HepG2 (cell line): Measurements from ENCODE around the gene SRP9. TPM values are rescaled to one million over a fixed set of nuclear protein-coding genes. Genes with fewer than 3 reads are reported as not detected.

ENCODE experiments used
- BRD4 ChIP-seq: sonication (generic); formaldehyde crosslinking; IDR thresholded peaks from 2 replicates; pipeline ENCODE4 v1.4.0; 2020; ENCODE audit warnings: missing genetic modification reagents
- CREM ChIP-seq, 2 experiments: sonication (generic) in 1 of 2; formaldehyde crosslinking in 1 of 2; IDR thresholded peaks; 2 replicates each; pipeline versions ENCODE4 v1.4.0 to v1.6.1; 2016 to 2020; ENCODE audit warnings: antibody characterized with exemption in 1 of 2, mild to moderate bottlenecking in 1 of 2, missing genetic modification reagents in 1 of 2
- GATAD2A ChIP-seq: IDR thresholded peaks from 2 replicates; pipeline ENCODE4 v1.6.1; 2016
- MLXIP ChIP-seq: sonication (generic); formaldehyde crosslinking; IDR thresholded peaks from 2 replicates; pipeline ENCODE4 v1.9.0; 2021; ENCODE audit warnings: missing genetic modification reagents, borderline replicate concordance
- PCBP1 ChIP-seq: fragments of 200-400 bp; formaldehyde crosslinking; IDR thresholded peaks from 2 replicates; pipeline ENCODE4 v1.6.1; 2017; ENCODE audit warnings: mild to moderate bottlenecking, low read depth, low read length, borderline replicate concordance
- POGK ChIP-seq: sonication (generic); formaldehyde crosslinking; conservative IDR thresholded peaks from 2 replicates; pipeline ENCODE4 v1.8.0; 2022; ENCODE audit warnings: mild to moderate bottlenecking, moderate library complexity, missing genetic modification reagents
- POLR2A ChIP-seq, 2 experiments: IDR thresholded peaks; 2 replicates each; pipeline ENCODE4 v1.6.1; 2011; ENCODE audit warnings: low read depth in 2 of 2, low read length in 2 of 2, mild to moderate bottlenecking in 1 of 2, moderate library complexity in 1 of 2; ENCODE audit not compliant: insufficient read depth in 1 of 2
- ZFP37 ChIP-seq: sonication (generic); formaldehyde crosslinking; IDR thresholded peaks from 2 replicates; pipeline ENCODE4 v1.4.0; 2020; ENCODE audit warnings: missing genetic modification reagents, borderline replicate concordance
- ZFP62 ChIP-seq: sonication (generic); formaldehyde crosslinking; IDR thresholded peaks from 2 replicates; pipeline ENCODE4 v1.4.0; 2020; ENCODE audit warnings: missing genetic modification reagents
- ZNF282 ChIP-seq: fragments of 450-650 bp; IDR thresholded peaks from 2 replicates; pipeline ENCODE4 v1.6.1; 2018; ENCODE audit not compliant: partially characterized antibody
- ZNF512B ChIP-seq: sonication (generic); formaldehyde crosslinking; IDR thresholded peaks from 2 replicates; pipeline ENCODE4 v1.5.1; 2020; ENCODE audit warnings: missing genetic modification reagents, mild to moderate bottlenecking, borderline replicate concordance
- ZNF644 ChIP-seq: IDR thresholded peaks from 2 replicates; pipeline ENCODE4 v1.6.1; 2016; ENCODE audit warnings: low read depth
- ZZZ3 ChIP-seq: sonication (generic); formaldehyde crosslinking; IDR thresholded peaks from 2 replicates; pipeline ENCODE4 v1.4.0; 2020; ENCODE audit warnings: missing genetic modification reagents, mild to moderate bottlenecking, borderline replicate concordance
- polyA plus RNA-seq, 8 experiments: library from polyadenylated mRNA; depleted of rRNA in 3 of 8; stranded (reverse) in 7 of 8; unstranded in 1 of 8; fragments of >200 nt; fragmentation: Illumina TruSeq in 4 of 8; extraction: Trizol in 4 of 8; gene quantifications; 2 replicates each; pipeline versions ENCODE4 v1.2.1 to v1.2.3, GENCODE V29; 2011 to 2016; ENCODE audit warnings: low read depth in 4 of 8, missing spikeins in 1 of 8, mixed read lengths in 1 of 8; ENCODE audit not compliant: insufficient read depth in 1 of 8
- total RNA-seq, 5 experiments: library from RNA; depleted of rRNA; stranded (reverse); fragments of >200 nt; fragmentation: Illumina TruSeq; extraction: Trizol; gene quantifications; 2 replicates each; pipeline ENCODE4 v1.2.3, GENCODE V29; 2016; ENCODE audit warnings: low read depth in 1 of 5
- TF ChIP-seq, protein P1 (sequence below): sonication (generic); formaldehyde crosslinking; IDR thresholded peaks from 2 replicates; pipeline ENCODE4 v1.8.1; 2022; ENCODE audit warnings: low read depth, mild to moderate bottlenecking, missing genetic modification reagents
- TF ChIP-seq, protein P2 (sequence below): sonication (generic); formaldehyde crosslinking; IDR thresholded peaks from 2 replicates; pipeline ENCODE4 v1.4.0; 2020; ENCODE audit warnings: low read depth, mild to moderate bottlenecking, missing genetic modification reagents
- TF ChIP-seq, protein P3 (sequence below): sonication (generic); formaldehyde crosslinking; IDR thresholded peaks from 2 replicates; pipeline ENCODE4 v1.4.0; 2020; ENCODE audit warnings: mild to moderate bottlenecking, missing genetic modification reagents

SRP9 gene
- total and polyA plus RNA-seq, 2 of the 13 experiments (the other 11 are each of a cell fraction or from before 2014, with no cell fraction given): 251 to 307 TPM

- TF ChIP-seq, protein P1, sequence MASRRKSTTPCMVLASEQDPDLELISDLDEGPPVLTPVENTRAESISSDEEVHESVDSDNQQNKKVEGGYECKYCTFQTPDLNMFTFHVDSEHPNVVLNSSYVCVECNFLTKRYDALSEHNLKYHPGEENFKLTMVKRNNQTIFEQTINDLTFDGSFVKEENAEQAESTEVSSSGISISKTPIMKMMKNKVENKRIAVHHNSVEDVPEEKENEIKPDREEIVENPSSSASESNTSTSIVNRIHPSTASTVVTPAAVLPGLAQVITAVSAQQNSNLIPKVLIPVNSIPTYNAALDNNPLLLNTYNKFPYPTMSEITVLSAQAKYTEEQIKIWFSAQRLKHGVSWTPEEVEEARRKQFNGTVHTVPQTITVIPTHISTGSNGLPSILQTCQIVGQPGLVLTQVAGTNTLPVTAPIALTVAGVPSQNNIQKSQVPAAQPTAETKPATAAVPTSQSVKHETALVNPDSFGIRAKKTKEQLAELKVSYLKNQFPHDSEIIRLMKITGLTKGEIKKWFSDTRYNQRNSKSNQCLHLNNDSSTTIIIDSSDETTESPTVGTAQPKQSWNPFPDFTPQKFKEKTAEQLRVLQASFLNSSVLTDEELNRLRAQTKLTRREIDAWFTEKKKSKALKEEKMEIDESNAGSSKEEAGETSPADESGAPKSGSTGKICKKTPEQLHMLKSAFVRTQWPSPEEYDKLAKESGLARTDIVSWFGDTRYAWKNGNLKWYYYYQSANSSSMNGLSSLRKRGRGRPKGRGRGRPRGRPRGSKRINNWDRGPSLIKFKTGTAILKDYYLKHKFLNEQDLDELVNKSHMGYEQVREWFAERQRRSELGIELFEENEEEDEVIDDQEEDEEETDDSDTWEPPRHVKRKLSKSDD (CRISPR knock-in tag): peak; percentile 63; the same call in 1 of the 2 replicates
- TF ChIP-seq ZZZ3 (peak; percentile 72; the same call in 1 of the 2 replicates), POGK (CRISPR knock-in tag) (peak; percentile 80), GATAD2A (CRISPR knock-in tag) (peak; percentile 99), POLR2A (IDR thresholded peaks at IDR 0.05; ENCODE audit: insufficient read depth in 1 of 2, low read depth in 2 of 2, low read length in 2 of 2) (peak; percentile 10 to 43; a peak in 1 of 4 replicates), BRD4 (CRISPR knock-in tag) (no peak), CREM (IDR thresholded peaks at IDR 0.05) (peak; percentile 83), CREM (CRISPR knock-in tag; IDR thresholded peaks at IDR 0.05) (no peak), MLXIP (CRISPR knock-in tag) (peak; percentile 77), ZNF644 (CRISPR knock-in tag) (peak; percentile 82), ZFP62 (CRISPR knock-in tag) (no peak), PCBP1 (no peak), ZNF512B (CRISPR knock-in tag) (no peak), ZNF282 (no peak), ZFP37 (CRISPR knock-in tag) (peak; percentile 65; the same call in 1 of the 2 replicates)
- TF ChIP-seq, protein P2, sequence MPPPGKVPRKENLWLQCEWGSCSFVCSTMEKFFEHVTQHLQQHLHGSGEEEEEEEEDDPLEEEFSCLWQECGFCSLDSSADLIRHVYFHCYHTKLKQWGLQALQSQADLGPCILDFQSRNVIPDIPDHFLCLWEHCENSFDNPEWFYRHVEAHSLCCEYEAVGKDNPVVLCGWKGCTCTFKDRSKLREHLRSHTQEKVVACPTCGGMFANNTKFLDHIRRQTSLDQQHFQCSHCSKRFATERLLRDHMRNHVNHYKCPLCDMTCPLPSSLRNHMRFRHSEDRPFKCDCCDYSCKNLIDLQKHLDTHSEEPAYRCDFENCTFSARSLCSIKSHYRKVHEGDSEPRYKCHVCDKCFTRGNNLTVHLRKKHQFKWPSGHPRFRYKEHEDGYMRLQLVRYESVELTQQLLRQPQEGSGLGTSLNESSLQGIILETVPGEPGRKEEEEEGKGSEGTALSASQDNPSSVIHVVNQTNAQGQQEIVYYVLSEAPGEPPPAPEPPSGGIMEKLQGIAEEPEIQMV (CRISPR knock-in tag): peak; percentile 93
- TF ChIP-seq, protein P3, sequence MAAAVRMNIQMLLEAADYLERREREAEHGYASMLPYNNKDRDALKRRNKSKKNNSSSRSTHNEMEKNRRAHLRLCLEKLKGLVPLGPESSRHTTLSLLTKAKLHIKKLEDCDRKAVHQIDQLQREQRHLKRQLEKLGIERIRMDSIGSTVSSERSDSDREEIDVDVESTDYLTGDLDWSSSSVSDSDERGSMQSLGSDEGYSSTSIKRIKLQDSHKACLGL (CRISPR knock-in tag): no peak
These were observed 35.8 kb downstream of the SRP9 start (continued) for GRCh38 chr1:225813214-225813964.
